GM12891 (cell line): ENCODE data around the gene ATG7.

ENCODE experiments used
- DNase-seq: peaks from one replicate; pipeline ENCODE4 v3.0.0; 2011; ENCODE audit warnings: low spot score; ENCODE audit not compliant: insufficient read length
- FAIRE-seq: peaks from 2 replicates; lab custom pipeline; 2011; peaks lifted over from hg19 to GRCh38; lab: Jason Lieb, UNC
- PAX5 ChIP-seq: IDR thresholded peaks from 2 replicates; pipeline ENCODE4 v1.6.1; 2011; ENCODE audit warnings: low read length, moderate library complexity, mild to moderate bottlenecking; ENCODE audit not compliant: insufficient read depth, severe bottlenecking
- POLR2A ChIP-seq: IDR thresholded peaks from 2 replicates; pipeline ENCODE4 v1.6.1; 2011; ENCODE audit warnings: low read depth, low read length, control low read depth
- POLR2AphosphoS5 ChIP-seq: IDR thresholded peaks from 2 replicates; pipeline ENCODE4 v1.6.1; 2011; ENCODE audit warnings: low read depth, low read length, control low read depth
- POU2F2 ChIP-seq: IDR thresholded peaks from 2 replicates; pipeline ENCODE4 v1.6.1; 2011; ENCODE audit warnings: low read depth, mild to moderate bottlenecking, control low read depth, low read length, moderate library complexity
- SPI1 ChIP-seq: IDR thresholded peaks from 2 replicates; pipeline ENCODE4 v1.6.1; 2011; ENCODE audit warnings: low read depth, low read length, control low read depth
- TAF1 ChIP-seq: IDR thresholded peaks from 2 replicates; pipeline ENCODE4 v1.6.1; 2011; ENCODE audit warnings: low read depth, low read length, control low read depth

Gene ATG7

GRCh38 chr3:11238060-11238459 lies 34.1 kb upstream of the ATG7 start:
- DNase-seq (no peak), FAIRE-seq (no peak)
- no peak for TF ChIP-seq TAF1
- TF ChIP-seq POLR2AphosphoS5: no peak
- no peak for TF ChIP-seq POLR2A
- no peak for TF ChIP-seq POU2F2
- TF ChIP-seq SPI1: no peak
- TF ChIP-seq PAX5: no peak

GRCh38 chr3:11238880-11239279 lies 33.3 kb upstream of the ATG7 start:
- DNase-seq (no peak), FAIRE-seq (no peak)
- TF ChIP-seq POLR2AphosphoS5 (no peak), POLR2A (no peak), SPI1 (no peak), PAX5 (no peak), POU2F2 (no peak), TAF1 (no peak)

- DNase-seq (no peak), FAIRE-seq (no peak)
- TF ChIP-seq POLR2A: no peak
- no peak for TF ChIP-seq PAX5
- no peak for TF ChIP-seq POU2F2
- no peak for TF ChIP-seq SPI1
- no peak for TF ChIP-seq TAF1
- TF ChIP-seq POLR2AphosphoS5: no peak
Observed at GRCh38 chr3:11239796-11240195, 32.4 kb upstream of the ATG7 start.

GRCh38 chr3:11240496-11240895 lies 31.7 kb upstream of the ATG7 start:
- no peak for TF ChIP-seq PAX5
- no peak for TF ChIP-seq SPI1
- no peak for TF ChIP-seq POU2F2
- no peak for TF ChIP-seq POLR2A
- no peak for TF ChIP-seq TAF1
- TF ChIP-seq POLR2AphosphoS5: no peak
- no peak for FAIRE-seq

GRCh38 chr3:11244121-11244677 lies 28.0 kb upstream of the ATG7 start:
- no peak for TF ChIP-seq TAF1
- no peak for TF ChIP-seq SPI1
- no peak for TF ChIP-seq POLR2A
- TF ChIP-seq PAX5: no peak
- no peak for TF ChIP-seq POU2F2
- no peak for TF ChIP-seq POLR2AphosphoS5
- FAIRE-seq (no peak), DNase-seq (no peak)

More at GRCh38 chr3:11240496-11240895, 31.7 kb upstream of the ATG7 start:
- DNase-seq: no peak

- TF ChIP-seq POU2F2 (no peak), TAF1 (no peak), POLR2AphosphoS5 (no peak), POLR2A (no peak)
- FAIRE-seq: no peak
- no peak for DNase-seq
Observed at GRCh38 chr3:11245276-11245675, 26.9 kb upstream of the ATG7 start.

GRCh38 chr3:11245827-11246662 lies 26.2 kb upstream of the ATG7 start:
- DNase-seq (no peak), FAIRE-seq (peak; percentile 20)
- no peak for TF ChIP-seq POLR2AphosphoS5
- TF ChIP-seq SPI1: no peak
- no peak for TF ChIP-seq TAF1
- no peak for TF ChIP-seq PAX5
- no peak for TF ChIP-seq POLR2A
- no peak for TF ChIP-seq POU2F2

- no peak for TF ChIP-seq SPI1
- TF ChIP-seq POLR2AphosphoS5: no peak
- TF ChIP-seq PAX5: no peak
- no peak for TF ChIP-seq POLR2A
- no peak for TF ChIP-seq TAF1
- no peak for TF ChIP-seq POU2F2
- FAIRE-seq (no peak), DNase-seq (no peak)
Observed at GRCh38 chr3:11246663-11246970, 25.6 kb upstream of the ATG7 start.

GRCh38 chr3:11247362-11247761 lies 24.8 kb upstream of the ATG7 start:
- DNase-seq (no peak), FAIRE-seq (no peak)
- TF ChIP-seq POU2F2: no peak
- TF ChIP-seq PAX5: no peak
- TF ChIP-seq TAF1: no peak
- TF ChIP-seq POLR2A: no peak
- TF ChIP-seq POLR2AphosphoS5: no peak
- TF ChIP-seq SPI1: no peak

- FAIRE-seq: no peak
- TF ChIP-seq POLR2A: no peak
- TF ChIP-seq TAF1: no peak
- TF ChIP-seq PAX5: no peak
- TF ChIP-seq SPI1: no peak
- TF ChIP-seq POU2F2: no peak
- no peak for TF ChIP-seq POLR2AphosphoS5
- no peak for DNase-seq
Observed at GRCh38 chr3:11248596-11248995, 23.6 kb upstream of the ATG7 start.
